ENCODE measurements around the gene WT1.

- TF ChIP-seq POLR2A (IDR thresholded peaks at IDR 0.05; ENCODE audit: low read depth, low read length) (no peak), RAD21 (IDR thresholded peaks at IDR 0.05; ENCODE audit: low read length) (no peak), NFE2L2 (IDR thresholded peaks at IDR 0.05; ENCODE audit: low read depth, low read length) (no peak)
- TF ChIP-seq, protein P1, sequence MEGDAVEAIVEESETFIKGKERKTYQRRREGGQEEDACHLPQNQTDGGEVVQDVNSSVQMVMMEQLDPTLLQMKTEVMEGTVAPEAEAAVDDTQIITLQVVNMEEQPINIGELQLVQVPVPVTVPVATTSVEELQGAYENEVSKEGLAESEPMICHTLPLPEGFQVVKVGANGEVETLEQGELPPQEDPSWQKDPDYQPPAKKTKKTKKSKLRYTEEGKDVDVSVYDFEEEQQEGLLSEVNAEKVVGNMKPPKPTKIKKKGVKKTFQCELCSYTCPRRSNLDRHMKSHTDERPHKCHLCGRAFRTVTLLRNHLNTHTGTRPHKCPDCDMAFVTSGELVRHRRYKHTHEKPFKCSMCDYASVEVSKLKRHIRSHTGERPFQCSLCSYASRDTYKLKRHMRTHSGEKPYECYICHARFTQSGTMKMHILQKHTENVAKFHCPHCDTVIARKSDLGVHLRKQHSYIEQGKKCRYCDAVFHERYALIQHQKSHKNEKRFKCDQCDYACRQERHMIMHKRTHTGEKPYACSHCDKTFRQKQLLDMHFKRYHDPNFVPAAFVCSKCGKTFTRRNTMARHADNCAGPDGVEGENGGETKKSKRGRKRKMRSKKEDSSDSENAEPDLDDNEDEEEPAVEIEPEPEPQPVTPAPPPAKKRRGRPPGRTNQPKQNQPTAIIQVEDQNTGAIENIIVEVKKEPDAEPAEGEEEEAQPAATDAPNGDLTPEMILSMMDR (conservative IDR thresholded peaks at IDR 0.05; ENCODE audit: low read depth, low read length), result no peak
These were observed 7.8 kb downstream of the WT1 start for GRCh38 chr11:32427616-32427934.
